Skeletal muscle cell (primary cell): ENCODE measurements around the gene PRKD1.

ENCODE experiments used
- DNase-seq: peaks from one replicate; pipeline ENCODE4 v3.0.0-alpha.2; 2010; ENCODE audit warnings: low read depth
- H3K4me3 ChIP-seq: 2 replicates; pipeline ENCODE4 v1.5.1; 2011; ENCODE audit warnings: low read depth, mild to moderate bottlenecking, control low read depth, low read length, moderate library complexity

PRKD1 gene

DNA sequence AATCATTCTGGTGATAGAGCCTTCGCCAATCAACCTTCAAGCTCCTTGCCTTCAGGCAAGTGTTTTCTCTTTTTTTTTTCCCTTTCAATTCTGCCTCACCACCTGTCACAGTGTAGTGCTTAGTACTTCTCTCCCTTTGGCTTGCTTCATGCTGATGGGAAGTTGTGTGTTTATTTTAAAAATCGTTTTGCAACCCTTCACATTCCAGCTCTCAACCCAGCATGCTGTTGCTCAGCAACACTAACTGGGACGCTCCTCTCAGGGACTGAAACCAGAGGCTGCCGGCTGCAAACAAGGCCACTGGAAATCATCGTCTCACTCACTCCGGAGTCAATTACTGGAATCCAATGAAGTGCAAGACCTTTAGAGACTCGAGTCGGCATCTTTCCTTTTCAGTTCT is 342.7 kb downstream of the PRKD1 start:
- DNase-seq, result peak; percentile 62
- H3K4me3 ChIP-seq, result no peak overlapping the region

DNA sequence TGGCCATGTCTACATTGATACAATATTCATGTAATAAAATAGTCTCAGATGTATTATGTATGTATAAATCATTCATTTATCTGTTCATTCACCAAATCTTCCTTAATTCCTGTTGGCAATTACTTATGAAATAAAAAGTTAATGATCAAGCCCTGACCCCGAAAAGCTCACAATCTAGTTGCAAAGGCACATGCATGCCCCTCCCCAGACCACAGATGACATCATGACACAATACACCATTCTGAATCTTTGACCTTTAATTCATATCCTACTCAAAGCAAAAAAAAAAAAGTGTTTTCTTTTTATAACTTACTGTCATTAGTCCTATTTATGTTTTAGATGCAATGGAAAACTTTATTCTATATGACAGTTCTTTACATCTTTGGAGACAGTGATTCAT is 346.9 kb downstream of the PRKD1 start:
- H3K4me3 ChIP-seq, result no peak overlapping the region
- no peak for DNase-seq

DNA sequence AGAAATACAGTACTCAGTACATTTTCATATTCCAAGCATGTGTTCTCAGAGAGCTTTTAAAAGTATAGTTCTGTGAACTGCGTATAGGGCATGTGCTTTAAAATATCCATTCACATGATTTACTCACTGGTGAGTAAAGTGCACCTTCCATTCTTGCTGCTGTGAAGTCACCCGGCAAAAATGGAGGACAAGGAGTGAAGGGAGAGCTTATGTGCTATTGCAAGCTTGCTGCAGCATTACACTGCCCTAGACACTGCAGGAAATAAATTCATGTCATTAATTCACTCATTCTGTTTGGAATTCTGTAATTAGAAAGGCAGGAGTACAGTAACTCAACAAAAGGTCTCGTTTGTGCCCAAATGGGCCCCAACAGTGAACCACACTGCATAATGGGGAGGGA is 347.8 kb downstream of the PRKD1 start:
- H3K4me3 ChIP-seq, result no peak overlapping the region
- no peak for DNase-seq

DNA sequence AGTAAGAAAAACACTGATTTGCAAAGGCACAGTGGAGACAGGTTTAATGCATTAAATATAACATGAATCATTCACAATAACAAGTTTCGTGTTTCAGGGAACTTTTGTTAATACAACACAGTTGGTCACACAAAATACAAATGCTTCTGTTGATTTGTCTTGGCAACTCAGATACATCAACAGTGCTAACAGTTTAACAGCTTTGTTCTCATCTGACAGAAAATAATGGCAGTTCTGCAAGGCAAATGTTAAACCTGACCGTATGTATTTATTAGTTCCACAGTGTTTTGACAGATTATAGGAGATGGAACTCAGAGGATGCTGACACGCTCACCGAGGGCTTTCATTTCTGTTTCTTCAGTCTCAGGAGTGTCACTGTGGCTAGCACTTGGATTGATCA is 350.7 kb downstream of the PRKD1 start:
- no peak overlapping the region for H3K4me3 ChIP-seq
- DNase-seq, result no peak

DNA sequence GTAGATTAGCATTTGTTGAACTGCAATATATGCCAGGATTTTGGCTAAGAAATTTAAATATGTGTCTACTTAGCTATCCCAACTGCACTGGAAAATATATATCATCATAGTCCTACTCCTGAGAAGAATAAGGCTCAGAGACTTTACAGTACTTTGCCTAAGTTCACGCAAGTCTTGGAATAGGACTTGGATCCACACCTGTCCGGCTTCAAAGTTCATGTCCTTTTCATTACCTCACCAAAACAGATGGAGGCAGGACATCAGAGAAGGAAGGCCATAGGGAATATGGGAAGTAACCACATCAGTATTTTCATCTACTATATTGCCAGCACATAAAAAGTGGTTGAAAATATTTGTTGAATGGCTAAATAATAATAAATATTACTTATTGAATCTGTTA is 358.5 kb downstream of the PRKD1 start:
- no peak for DNase-seq
- H3K4me3 ChIP-seq, result no peak overlapping the region

DNA sequence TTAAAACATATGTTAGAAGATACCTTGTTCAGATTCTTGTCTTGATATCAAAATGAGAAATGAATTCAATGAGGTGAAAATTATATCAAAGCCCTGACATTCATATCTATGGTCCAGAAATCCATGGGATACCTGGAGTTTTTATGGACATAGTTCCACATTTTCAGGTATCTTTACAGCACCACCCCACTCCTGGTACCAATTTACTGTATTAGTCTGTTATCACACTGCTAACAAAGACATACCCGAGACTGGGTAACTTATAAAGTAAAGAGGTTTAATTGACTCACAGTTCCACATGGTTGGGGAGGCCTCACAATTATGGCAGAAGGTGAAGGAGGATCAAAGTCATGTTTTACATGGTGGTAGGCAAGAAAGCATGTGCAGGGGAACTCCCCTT is 361.5 kb downstream of the PRKD1 start:
- DNase-seq, result no peak
- H3K4me3 ChIP-seq, result no peak overlapping the region

DNA sequence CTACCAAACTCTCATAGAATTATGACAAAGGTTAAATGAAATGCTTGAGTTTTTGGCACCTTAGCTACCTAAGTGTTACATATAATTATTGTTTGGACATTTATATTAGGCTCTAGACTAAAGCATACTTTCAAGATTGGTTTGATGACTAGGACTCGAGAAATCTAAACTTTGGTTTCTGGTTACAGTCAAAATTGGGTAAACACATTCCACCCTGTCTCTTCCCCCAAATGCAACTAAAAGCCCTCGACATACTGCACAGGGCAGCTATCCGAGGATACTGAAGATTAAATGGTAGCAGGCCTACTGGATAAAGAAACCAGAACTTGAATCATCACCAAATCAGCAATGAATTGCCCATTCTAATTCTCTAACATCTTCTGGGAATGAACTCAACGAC is 369.1 kb downstream of the PRKD1 start:
- no peak overlapping the region for H3K4me3 ChIP-seq
- no peak for DNase-seq

DNA sequence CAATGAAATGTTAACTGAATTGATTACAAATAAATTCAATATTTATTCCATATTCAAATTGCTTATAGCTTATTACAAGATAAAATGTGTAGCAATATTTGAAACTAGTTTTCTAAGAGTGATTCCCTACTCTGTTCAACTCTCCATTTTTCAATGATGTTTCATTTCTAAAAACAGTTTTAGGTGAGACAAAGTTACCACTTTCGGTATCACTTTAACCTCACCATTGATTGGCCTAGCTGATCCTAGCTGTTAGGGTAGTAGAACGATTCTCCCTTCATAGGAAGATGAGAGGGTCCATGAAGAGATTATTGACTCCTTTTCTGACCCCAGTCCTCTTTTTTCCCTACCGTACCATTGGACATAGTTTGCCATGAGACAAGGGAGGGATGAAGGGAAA is 373.3 kb downstream of the PRKD1 start:
- H3K4me3 ChIP-seq, result no peak overlapping the region
- no peak for DNase-seq

DNA sequence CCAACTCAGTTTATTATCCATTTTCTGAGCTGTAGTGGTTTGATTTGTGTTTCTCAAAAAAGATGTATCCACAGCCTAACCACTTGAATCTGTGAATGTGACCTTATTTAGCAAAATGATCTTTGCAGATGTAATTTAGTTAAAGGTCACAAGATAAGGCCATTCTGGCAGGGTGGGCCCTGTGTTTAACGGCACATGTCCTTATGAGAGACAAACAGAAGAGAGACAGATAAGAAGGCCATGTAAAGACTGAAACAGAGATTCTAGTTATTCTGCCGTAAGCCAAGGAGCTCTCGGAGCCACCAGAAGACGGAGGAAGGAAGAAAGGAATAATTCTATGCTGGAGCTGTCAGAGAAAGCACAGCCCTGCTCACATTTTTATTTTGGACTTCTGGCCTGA is 374.2 kb downstream of the PRKD1 start:
- DNase-seq, result no peak

DNA sequence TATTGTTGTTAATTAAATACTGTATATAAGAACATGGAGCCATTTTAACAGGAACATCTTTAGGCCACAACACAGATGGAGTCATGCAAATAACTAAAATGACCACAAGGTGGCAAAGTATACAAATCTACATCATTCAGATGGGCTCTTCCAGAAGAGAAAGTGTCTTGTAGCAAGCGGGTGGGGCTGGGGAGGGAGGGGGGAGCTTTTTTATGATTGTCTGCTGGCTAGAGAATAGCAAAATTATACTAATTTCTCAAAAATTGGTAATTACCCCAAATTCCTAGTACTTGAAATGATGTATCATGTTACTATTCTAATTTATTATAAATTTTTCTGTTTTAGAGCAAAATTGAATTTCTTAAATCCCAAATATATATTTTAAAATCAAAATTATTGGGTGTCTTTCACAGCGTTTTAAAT is 378.7 kb downstream of the PRKD1 start:
- peak; percentile 41 for DNase-seq

More for the DNA sequence above, 374.2 kb downstream of the PRKD1 start:
- no peak overlapping the region for H3K4me3 ChIP-seq

DNA sequence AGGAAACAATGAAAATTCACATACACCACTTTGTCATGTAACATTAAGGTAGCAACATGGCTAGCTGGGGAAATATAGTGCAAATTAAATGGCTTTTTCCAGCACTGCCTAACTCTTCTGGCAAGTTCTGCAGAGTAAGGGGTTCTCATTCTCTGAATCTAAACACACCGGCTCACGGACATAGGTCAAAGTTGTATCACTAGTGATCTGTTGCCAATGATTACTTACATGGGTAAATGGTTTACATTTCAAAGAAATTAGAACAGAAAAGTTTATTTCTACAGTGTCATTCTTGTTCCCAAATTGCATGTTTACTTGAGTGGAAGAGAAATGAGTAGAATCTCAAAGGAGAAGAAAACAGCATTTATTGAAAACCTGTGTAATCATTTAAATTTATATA is 381.9 kb downstream of the PRKD1 start:
- no peak for DNase-seq
- no peak overlapping the region for H3K4me3 ChIP-seq

More for the DNA sequence above, 378.7 kb downstream of the PRKD1 start:
- H3K4me3 ChIP-seq, result no peak overlapping the region

DNA sequence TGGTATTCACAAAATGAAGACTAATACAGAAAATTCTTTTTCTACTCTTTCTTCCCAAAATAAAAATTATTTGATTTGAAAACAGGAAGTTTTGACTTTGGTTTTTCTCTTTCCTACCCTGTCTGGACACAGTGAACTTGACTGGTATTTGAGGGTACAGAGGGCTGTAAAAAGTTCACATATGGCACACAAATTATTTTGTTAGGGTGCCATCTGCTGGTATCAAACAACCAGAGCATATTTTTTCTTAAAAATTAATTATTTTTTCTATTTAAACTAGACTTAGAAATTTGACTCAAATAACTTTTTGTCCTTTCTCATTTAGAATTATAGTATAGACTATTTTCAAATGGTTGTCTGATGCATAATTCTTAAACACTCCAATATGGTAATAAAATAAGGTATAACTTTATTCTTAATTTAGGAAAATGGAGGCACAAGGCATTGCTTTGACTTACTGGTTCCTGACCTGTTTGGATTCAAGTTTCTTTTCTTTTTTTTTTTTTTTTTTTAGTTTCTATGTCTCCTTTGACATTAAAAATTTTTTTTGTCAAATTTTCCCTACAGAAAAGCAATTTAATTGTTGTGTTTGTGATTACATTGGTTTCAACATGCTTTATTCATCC is 390.6 kb downstream of the PRKD1 start:
- no peak for DNase-seq
- no peak overlapping the region for H3K4me3 ChIP-seq

DNA sequence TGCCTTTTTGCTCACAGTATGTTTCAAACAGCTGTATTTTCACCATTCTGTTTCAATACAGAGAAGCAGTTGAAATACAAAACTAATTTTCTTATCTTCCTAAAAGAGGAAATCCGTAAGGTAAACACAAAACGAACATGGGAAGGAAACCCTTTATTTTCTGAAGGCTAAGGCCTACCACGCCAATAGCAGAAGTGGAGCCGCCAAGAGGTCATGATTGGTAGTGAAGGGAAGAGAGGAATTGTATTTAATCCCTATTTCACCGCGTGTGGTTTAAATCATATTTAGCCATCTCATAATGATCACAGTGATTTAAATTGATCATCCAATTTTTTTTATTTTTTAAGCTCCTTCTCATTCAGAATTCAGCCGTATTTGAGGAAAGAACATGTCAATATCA is 398.2 kb downstream of the PRKD1 start:
- no peak overlapping the region for H3K4me3 ChIP-seq
- DNase-seq, result no peak

DNA sequence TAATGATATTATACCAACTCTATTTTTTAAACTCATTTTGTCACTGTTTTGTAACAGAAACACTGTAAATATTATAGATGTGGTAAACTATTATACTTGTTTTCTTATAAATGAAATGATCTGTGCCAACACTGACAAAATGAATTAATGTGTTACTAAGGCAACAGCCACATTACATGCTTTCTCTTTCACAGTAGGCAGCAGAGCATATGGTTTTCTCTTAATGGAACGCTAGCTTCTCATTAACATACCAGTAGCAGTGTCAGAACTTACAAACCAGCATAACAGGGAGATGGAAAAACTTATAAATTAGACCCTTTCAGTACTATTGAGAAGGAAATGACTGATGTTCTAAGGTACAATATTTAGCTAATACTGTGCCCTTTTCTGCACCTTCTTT is 398.8 kb downstream of the PRKD1 start:
- H3K4me3 ChIP-seq, result no peak overlapping the region
- no peak for DNase-seq

DNA sequence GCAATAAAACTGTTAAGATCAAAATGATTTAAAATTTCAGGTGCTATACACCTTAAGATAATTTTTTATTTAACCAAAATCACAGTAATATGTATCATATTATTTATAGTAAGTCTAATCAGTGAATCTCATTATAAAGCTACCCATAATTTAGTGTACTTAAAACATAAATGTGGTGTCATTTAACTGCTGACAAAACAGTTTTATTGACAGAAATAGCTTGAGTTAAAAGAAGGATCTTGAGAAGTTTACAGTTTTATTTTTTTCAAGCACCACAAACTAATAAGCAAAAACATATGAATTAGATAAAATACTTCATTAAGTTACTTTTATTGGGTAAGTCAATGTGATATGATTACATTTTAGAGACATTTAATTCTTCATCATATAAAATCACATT is 400.4 kb downstream of the PRKD1 start:
- DNase-seq, result no peak
- no peak overlapping the region for H3K4me3 ChIP-seq
